Activated T-helper 1 cell treated with Interleukin-2 at 50 U/mL for 16 hours (primary cell): ENCODE results near the gene DENND6B.
"Not testable (repeated sequence)": the region's sequence is repeated elsewhere in the genome, so short reads cannot be mapped to it uniquely, and the experiment has no call there.

ENCODE experiments used
- DNase-seq: peaks from one replicate; pipeline ENCODE4 v3.0.0-alpha.2; 2020; ENCODE audit warnings: low read depth

DENND6B gene

GRCh38 chr22:50326956-50327710 is at the start of gene DENND6B:
Gene DENND6B, minus strand, starts transcription at chr22:50327012. Its CDS starts 24 bp downstream, at chr22:50326988.
- DNase-seq: peak; percentile 64

GRCh38 chr22:50376085-50376651 is 49.4 kb upstream of the DENND6B start:
- DNase-seq: no peak

GRCh38 chr22:50371101-50371648 is 44.4 kb upstream of the DENND6B start:
- no peak for DNase-seq

GRCh38 chr22:50367778-50368500 is 41.1 kb upstream of the DENND6B start:
- no peak for DNase-seq

- not testable (repeated sequence) for DNase-seq
Measured at GRCh38 chr22:50363803-50364194, 37.0 kb upstream of the DENND6B start.

- DNase-seq: no peak
Measured at GRCh38 chr22:50363166-50363802, 36.5 kb upstream of the DENND6B start.

- no peak for DNase-seq
Measured at GRCh38 chr22:50361688-50362087, 34.9 kb upstream of the DENND6B start.

GRCh38 chr22:50361222-50361621 is 34.4 kb upstream of the DENND6B start:
- DNase-seq: no peak

GRCh38 chr22:50360578-50360977 is 33.8 kb upstream of the DENND6B start:
- DNase-seq: no peak

GRCh38 chr22:50357756-50358155 is 30.9 kb upstream of the DENND6B start:
- no peak for DNase-seq

- no peak for DNase-seq
Measured at GRCh38 chr22:50357222-50357621, 30.4 kb upstream of the DENND6B start.

GRCh38 chr22:50356186-50356585 is 29.4 kb upstream of the DENND6B start:
- no peak for DNase-seq

- no peak for DNase-seq
Measured at GRCh38 chr22:50348058-50348457, 21.2 kb upstream of the DENND6B start.

GRCh38 chr22:50347157-50347556 is 20.3 kb upstream of the DENND6B start:
- DNase-seq: no peak

GRCh38 chr22:50346470-50346869 is 19.7 kb upstream of the DENND6B start:
- no peak for DNase-seq

GRCh38 chr22:50343541-50343935 is 16.7 kb upstream of the DENND6B start:
- DNase-seq: no peak

GRCh38 chr22:50342651-50343540 is 16.1 kb upstream of the DENND6B start, which contains the start of gene PPP6R2:
Gene PPP6R2, plus strand, starts transcription at chr22:50343327. Its CDS starts 50,582 bp downstream, at chr22:50393909.
- DNase-seq: peak; percentile 88

GRCh38 chr22:50341977-50342650 is 15.3 kb upstream of the DENND6B start:
- peak; percentile 75 for DNase-seq

GRCh38 chr22:50339945-50340879 is 13.4 kb upstream of the DENND6B start:
- DNase-seq: no peak
